IPS-18c (cell line): Measurements from ENCODE around the gene PCSK2.

ENCODE experiments used
- H3K4me3 ChIP-seq: 2 replicates; pipeline ENCODE4 v1.7.0; 2013; ENCODE audit warnings: low read depth, mild to moderate bottlenecking, low read length, moderate library complexity; ENCODE audit not compliant: insufficient read depth
- H3K9me3 ChIP-seq: one replicate; pipeline ENCODE4 v1.6.1; 2013; ENCODE audit warnings: mild to moderate bottlenecking, low read length, moderate library complexity; ENCODE audit not compliant: control insufficient read depth, insufficient read depth

Gene PCSK2

DNA sequence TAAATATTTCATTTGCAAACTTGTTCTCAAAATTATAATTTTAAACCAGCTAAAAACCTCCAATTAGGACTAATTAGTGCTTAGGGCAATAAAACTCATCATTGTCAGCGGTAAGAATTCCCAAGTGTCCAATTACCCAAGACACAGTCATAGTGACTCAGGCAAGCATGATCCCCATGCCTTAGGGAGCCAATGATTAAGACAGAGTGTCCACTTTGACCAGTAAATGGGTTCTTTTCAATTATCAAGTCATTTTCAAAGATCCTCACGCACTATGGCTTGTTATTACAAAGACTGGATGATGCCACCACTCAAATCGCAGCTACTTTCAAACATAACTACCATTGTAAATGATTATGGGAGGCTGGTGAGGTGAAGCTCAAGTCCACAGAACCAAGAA, 190.4 kb downstream of the PCSK2 start:
- Histone ChIP-seq H3K4me3 (no peak overlapping the region), H3K9me3 (no peaks in the 10 kb centered on the region)

DNA sequence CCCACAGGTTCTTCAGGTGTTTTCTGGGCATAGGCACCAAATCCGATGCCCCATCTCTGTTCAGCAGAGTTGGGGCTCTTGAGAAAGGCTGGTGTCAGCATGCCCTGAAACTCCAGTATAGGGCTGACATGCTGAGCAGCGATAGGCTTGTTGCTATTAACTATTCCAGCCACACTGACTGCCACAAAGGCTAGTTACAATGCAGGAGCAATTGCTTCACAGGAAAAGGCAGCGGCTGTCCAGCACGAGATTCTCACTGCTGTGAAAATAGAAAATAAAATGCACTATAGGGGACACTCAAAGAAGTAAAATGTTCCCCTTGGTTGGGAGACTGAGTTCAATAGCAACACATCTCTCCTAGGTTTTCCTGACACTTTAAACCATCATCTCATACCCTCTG, 191.9 kb downstream of the PCSK2 start:
- Histone ChIP-seq H3K4me3 (no peak overlapping the region), H3K9me3 (no peaks in the 10 kb centered on the region)

GRCh38 chr20:17419479-17420041, 192.7 kb downstream of the PCSK2 start:
- H3K4me3 ChIP-seq = no peak overlapping the region
- no peaks in the 10 kb centered on the region for H3K9me3 ChIP-seq

- Histone ChIP-seq H3K4me3 (no peak overlapping the region), H3K9me3 (no peaks in the 10 kb centered on the region)
These were observed 194.7 kb downstream of the PCSK2 start for GRCh38 chr20:17421493-17421892.

DNA sequence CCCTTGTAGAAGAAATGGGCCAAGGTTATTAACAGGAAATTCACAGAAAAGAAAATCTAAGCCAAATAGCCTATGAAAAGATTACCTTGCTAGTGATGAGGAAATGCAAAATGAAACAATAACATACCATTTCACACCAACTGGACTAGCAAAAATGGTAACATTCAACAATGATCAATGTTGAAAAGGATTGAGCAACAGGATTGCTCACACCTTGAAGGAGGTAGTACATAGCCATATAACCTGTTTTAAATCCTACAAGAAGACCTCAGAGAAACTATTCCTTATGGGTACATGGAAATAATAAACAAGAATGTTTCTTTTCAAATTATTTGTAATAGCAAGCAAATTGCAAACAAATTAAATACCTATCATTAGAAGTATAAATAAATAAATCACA, 196.9 kb downstream of the PCSK2 start:
- Histone ChIP-seq H3K9me3 (no peaks in the 10 kb centered on the region), H3K4me3 (no peak overlapping the region)

DNA sequence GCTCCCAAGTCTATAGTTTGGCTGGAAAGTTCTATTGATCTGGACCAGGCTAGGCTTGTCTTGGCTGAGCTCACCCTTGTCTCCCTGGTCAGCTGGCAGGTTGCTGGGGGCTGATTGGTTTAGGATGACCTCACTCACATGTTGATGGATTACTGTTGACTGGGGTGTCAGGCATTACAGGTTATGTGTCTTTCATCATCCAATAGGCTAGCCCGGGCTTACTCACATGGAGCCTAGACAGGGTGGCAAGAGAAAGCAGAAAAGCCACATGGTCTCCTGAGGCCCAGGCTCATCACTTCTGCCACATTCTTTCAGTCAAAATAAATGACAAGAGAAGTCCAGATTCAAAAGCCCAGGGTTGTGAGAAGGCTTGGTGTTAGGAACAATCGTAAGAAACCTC, 200.8 kb downstream of the PCSK2 start:
- Histone ChIP-seq H3K9me3 (no peaks in the 10 kb centered on the region), H3K4me3 (no peak overlapping the region)

DNA sequence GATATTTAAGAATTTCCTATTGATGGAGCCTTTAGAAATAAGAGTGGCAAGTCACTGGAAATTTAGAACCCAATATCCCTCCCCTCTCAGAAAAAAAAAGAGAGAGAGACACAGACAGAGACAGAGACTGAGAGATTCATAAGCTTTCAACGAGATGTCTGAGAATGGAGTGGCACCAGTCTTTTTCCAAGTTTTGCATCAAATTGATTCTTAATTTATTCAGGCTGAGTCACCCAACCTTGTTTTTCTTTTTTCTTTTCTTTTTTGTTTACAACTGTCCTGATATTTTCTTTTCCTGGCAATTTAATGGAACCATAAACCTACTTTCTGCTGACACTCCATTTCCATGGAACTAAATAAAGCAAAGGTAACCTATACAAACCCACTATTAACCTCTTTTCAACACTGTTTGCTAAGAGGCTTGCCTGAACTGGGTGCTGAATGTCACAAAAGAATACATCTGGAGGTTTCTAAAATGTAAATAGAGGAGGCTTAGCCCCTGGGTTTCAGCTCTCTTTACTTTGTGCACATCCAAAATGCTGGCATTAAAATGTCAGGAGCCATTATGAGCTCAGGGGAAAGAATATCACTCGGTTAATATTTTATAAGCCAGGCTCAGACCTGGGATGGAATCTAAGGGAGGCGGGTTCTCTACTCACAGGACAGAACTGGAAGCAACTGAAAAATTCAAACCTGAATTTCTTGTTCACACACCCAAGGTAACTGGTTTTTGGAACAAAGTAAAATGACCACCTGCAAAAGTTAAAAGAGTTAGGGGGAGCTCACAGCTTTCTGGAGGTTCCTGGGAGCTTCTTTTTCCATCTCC, 203.5 kb downstream of the PCSK2 start:
- no peak overlapping the region for H3K4me3 ChIP-seq
- H3K9me3 ChIP-seq = peaks cover 3% of the 10 kb centered on the region

- no peak overlapping the region for H3K4me3 ChIP-seq
- H3K9me3 ChIP-seq = peaks cover 3% of the 10 kb centered on the region
These were observed 205.0 kb downstream of the PCSK2 start for GRCh38 chr20:17431621-17432364.

DNA sequence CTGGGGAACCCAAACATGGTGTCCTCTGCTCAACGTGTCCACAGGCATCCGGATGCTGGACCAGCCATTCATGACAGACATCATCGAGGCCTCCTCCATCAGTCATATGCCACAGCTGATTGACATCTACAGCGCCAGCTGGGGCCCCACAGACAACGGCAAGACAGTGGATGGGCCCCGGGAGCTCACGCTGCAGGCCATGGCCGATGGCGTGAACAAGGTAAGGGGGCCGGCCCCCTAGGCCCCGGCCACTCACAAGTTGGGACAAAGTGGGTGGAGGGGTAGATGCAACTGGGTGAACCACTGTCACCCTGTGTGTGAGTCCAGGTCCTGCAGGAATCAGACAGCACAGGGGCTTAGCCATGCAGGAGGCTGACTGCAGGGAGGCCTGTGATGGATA, 209.8 kb downstream of the PCSK2 start:
- Histone ChIP-seq H3K4me3 (no peak overlapping the region), H3K9me3 (peaks cover 3% of the 10 kb centered on the region)

DNA sequence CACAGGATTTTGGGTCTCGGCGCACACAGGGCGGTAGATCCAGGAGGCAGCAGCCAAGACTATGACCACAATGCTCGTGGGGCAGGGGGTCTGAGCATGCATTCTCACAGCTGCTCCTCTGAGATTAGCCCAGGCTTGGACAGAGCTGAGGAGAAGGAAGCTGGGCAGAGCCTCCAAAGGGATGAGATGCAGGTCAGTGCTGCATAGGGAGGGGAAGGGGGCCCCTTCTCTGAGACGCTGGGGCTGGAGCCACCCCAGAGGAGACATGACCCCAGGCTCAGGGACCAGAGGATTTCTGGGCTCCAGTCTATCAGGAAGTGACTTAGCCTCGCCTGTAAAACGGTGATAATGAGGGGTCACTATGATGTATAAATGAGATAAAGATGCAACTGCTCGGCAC, 210.4 kb downstream of the PCSK2 start:
- H3K9me3 ChIP-seq = peaks cover 3% of the 10 kb centered on the region
- no peak overlapping the region for H3K4me3 ChIP-seq

DNA sequence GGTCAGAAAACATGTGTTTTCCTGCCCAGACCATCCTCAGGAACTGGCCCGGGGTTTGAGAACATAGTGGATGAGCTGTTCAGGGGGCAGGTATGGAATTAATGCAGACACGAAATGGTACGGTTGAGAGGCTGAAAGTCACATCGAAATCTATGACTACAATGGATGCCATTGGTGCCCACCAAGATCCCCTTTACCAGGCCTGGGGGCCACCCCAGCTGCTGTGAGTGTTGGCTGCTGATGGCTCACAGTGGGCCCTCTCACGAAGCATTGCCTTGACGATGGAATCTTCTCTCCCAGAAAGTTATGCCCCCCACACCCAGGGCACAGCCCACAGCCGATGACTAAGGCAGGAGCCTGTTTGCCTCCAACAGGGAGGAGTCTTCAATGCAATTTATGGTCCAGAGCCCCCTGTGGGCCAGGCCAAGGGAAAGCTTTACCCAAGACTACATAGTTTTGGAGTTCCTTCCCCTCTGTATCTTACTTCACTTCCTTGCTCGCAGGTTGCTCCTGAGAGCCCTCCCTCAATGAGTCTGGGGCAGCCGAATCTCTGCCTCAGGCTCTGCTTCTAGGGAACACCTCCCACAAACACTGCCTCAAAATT, 211.7 kb downstream of the PCSK2 start:
- Histone ChIP-seq H3K4me3 (no peak overlapping the region), H3K9me3 (no peaks in the 10 kb centered on the region)

- no peak overlapping the region for H3K4me3 ChIP-seq
- no peaks in the 10 kb centered on the region for H3K9me3 ChIP-seq
These were observed 212.9 kb downstream of the PCSK2 start for GRCh38 chr20:17439616-17440296.

DNA sequence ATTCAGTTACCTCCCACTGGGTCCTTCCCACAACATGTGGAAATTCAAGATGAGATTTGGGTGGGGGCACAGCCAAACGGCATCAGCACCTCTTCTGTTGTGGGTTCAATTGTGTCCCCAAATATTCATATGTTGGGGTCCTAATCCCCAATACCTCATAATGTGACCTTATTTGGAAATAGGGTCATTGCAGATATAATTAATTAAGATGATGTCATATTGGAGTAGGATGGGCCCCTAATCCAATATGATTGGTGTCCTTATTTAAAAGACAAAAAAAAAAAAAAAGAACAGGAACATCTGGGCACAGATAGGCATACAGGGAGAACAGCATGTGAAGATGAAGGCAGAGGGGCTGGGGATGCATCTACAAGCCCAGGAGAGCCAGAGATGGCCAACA, 214.9 kb downstream of the PCSK2 start:
- H3K9me3 ChIP-seq = no peaks in the 10 kb centered on the region
- H3K4me3 ChIP-seq = no peak overlapping the region

- H3K4me3 ChIP-seq = no peak overlapping the region
These were observed 215.7 kb downstream of the PCSK2 start for GRCh38 chr20:17442588-17442987.

GRCh38 chr20:17443131-17443858, 216.5 kb downstream of the PCSK2 start:
- no peak overlapping the region for H3K4me3 ChIP-seq
- no peaks in the 10 kb centered on the region for H3K9me3 ChIP-seq

More at GRCh38 chr20:17442588-17442987, 215.7 kb downstream of the PCSK2 start:
- H3K9me3 ChIP-seq = no peaks in the 10 kb centered on the region

- H3K4me3 ChIP-seq = no peak overlapping the region
- H3K9me3 ChIP-seq = no peaks in the 10 kb centered on the region
These were observed 217.3 kb downstream of the PCSK2 start for GRCh38 chr20:17444091-17444490.

- Histone ChIP-seq H3K9me3 (no peaks in the 10 kb centered on the region), H3K4me3 (no peak overlapping the region)
These were observed 218.7 kb downstream of the PCSK2 start for GRCh38 chr20:17445543-17445942.
